ENCODE results near the gene CREB3L2. TPM values are rescaled to one million over a fixed set of nuclear protein-coding genes. Genes with fewer than 3 reads are reported as not detected.
"Not testable (repeated sequence)": the region's sequence is repeated elsewhere in the genome, so short reads cannot be mapped to it uniquely, and the experiment has no call there.

CREB3L2 gene
- total and polyA plus RNA-seq, 2 of the 8 experiments (the other 6 are each of a cell fraction or from before 2014, with no cell fraction given) = 14.4 to 48.3 TPM

GRCh38 chr7:137906636-137907035 lies 95.2 kb downstream of the CREB3L2 start:
- H3K4ac ChIP-seq (replicated peaks; ENCODE audit: insufficient read length, low read depth, low read length); H3K56ac ChIP-seq (replicated peaks; ENCODE audit: insufficient read length, low read depth, low read length); H3K23ac ChIP-seq (ENCODE audit: insufficient read length); H2BK15ac ChIP-seq (ENCODE audit: low read length); H2BK12ac ChIP-seq (ENCODE audit: low read depth, low read length); H3K27ac ChIP-seq (ENCODE audit: low read depth, low read length); H3K9ac ChIP-seq (replicated peaks in 1 of 4; ENCODE audit: extremely low read depth in 1 of 4, low read depth in 3 of 4, low read length in 3 of 4); H3K4me3 ChIP-seq (ENCODE audit: extremely low read depth in 1 of 4, insufficient read depth in 2 of 4, low read depth in 3 of 4, low read length in 4 of 4); POLR2A ChIA-PET (ENCODE audit: partially characterized antibody); H4K20me1 ChIP-seq (replicated peaks in 1 of 2; ENCODE audit: control insufficient read depth in 1 of 2, insufficient read depth in 2 of 2, low read length in 2 of 2); H3K4me1 ChIP-seq (replicated peaks in 1 of 4; ENCODE audit: control insufficient read depth in 3 of 4, insufficient read depth in 4 of 4, low read length in 3 of 4); H4K8ac ChIP-seq (ENCODE audit: extremely low read depth, insufficient read depth, low read length); H3K14ac ChIP-seq (ENCODE audit: insufficient read length); H2BK120ac ChIP-seq (replicated peaks; ENCODE audit: low read depth, low read length); H3K23me2 ChIP-seq (ENCODE audit: low read depth, low read length); H3K4me2 ChIP-seq (ENCODE audit: insufficient read depth in 1 of 2, low read depth in 2 of 2, low read length in 2 of 2); H4K91ac ChIP-seq (replicated peaks; ENCODE audit: insufficient read length, low read length); H2BK20ac ChIP-seq (ENCODE audit: low read length); H3K9me3 ChIP-seq (ENCODE audit: insufficient read depth in 2 of 2, low read depth in 1 of 2, low read length in 1 of 2); H3K79me2 ChIP-seq (ENCODE audit: control insufficient read depth in 1 of 2, insufficient read depth in 2 of 2, low read length in 2 of 2); H2AFZ ChIP-seq (ENCODE audit: low read length); H2AK5ac ChIP-seq (ENCODE audit: low read depth, low read length); H2BK5ac ChIP-seq (ENCODE audit: low read depth, low read length); H4K5ac ChIP-seq (ENCODE audit: insufficient read length, low read depth, low read length); DNase-seq (ENCODE audit: low read depth in 1 of 2, low spot score in 2 of 2); FAIRE-seq; H3K18ac ChIP-seq (ENCODE audit: extremely low read depth, low read length); H3K27me3 ChIP-seq (replicated peaks in 1 of 4; ENCODE audit: control insufficient read depth in 3 of 4, extremely low read depth in 1 of 4, insufficient read depth in 3 of 4, low read length in 3 of 4); H3K79me1 ChIP-seq (ENCODE audit: low read depth, low read length): not testable (repeated sequence)
- 86% methylated on average over 4 of the region's 4 CpGs; no CpG with 5 or more reads in 1 of the 2 experiments for WGBS, 2 experiments (ENCODE audit: extremely low coverage in 1 of 2, insufficient coverage in 1 of 2, insufficient read length in 1 of 2, insufficient replicate concordance in 2 of 2, low coverage in 1 of 2, low lambda C conversion rate in 2 of 2, missing lambda C conversion rate in 1 of 2)
- CTCF ChIA-PET (ENCODE audit: partially characterized antibody) = interaction anchor here (1.1 to 9.9 kb wide), 2 partner anchors 21 to 96 kb away, joined by 3 to 167 read pairs; partner anchors contain the start of gene CREB3L2
- H3K36me3 ChIP-seq (ENCODE audit: control insufficient read depth in 2 of 4, insufficient read depth in 4 of 4, low read length in 3 of 4) = peaks cover 10 to 56% (median 37%) of the 10 kb centered on the region in 4 experiments; a peak in 7 of 8 replicates
